Heart left ventricle (tissue), 13 donors: ENCODE results near the gene FEZ2.

Experiments used
- POLR2A ChIP-seq, 2 donors: fragments of 450-650 bp; IDR thresholded peaks; one replicate each; pipeline ENCODE4 v1.6.1; 2017; ENCODE audit warnings: antibody characterized with exemption in 2 of 2, mild to moderate bottlenecking in 2 of 2, moderate library complexity in 2 of 2
- TF ChIP-seq, protein P1 (sequence below), 12 donors: fragments of 200-600 bp; sonication (generic) in 4 of 12; IDR thresholded peaks; one replicate each; pipeline versions ENCODE4 v1.5.0 to v1.8.0; 2018 to 2022; ENCODE audit warnings: antibody characterized with exemption in 12 of 12, mild to moderate bottlenecking in 5 of 12
- donor health status: ischemic (EF 13 %, LVEDD 7.1; RV severe dilation, severe dysfunction).
- donor health status: DM: no; HTN: yes; CAD: no.
- donor health status: DM: no; HTN: no; CAD: no.
- donor health status: ischemic (EF 25% LVEDD 6.9; RV normal size, moderate dysfunction).
- donor health status: ischemic (EF 25% LVEDD 5.7; RV mildly dilated, moderate dysfunction).
- donor health status: ischemic (EF 35%, LVEDD 5.7; RV mildly dilated, moderate dysfunction).
- donor health status: nonischemic (EF 11% LVEDD 7.7; RV severe dilation, severe dysfunction).
- donor health status: DM: yes; HTN: yes; CAD: no.
- donor health status: PGD.
- donor health status: ischemic (EF 29% LVEDD 5.4; RV normal size, mild dysfunction).
- donor health status: nonischemic (EF 23%, LVEDD 6.1; RV moderate dilation, normal function).

DNA sequence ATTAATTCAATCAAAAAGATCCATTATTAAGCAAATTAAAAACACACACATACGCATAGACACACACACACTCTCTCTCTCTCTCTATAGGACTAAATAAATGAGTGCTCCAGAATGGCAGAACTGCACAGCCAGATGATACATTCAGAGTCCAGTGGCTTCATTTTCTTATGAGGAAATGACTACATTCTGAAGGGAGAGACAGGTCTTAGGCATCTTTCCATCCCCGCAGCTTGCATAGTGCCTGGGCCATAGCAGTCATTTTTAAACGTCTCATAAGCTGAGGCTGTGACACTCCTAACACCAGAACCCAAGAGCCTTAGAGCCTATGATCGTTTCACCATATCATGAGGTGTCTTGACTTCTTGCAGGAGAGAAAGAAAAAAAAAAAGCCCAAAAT, 31.1 kb downstream of the FEZ2 start:
- no peak for TF ChIP-seq POLR2A (IDR thresholded peaks at IDR 0.05)
- TF ChIP-seq, protein P1, sequence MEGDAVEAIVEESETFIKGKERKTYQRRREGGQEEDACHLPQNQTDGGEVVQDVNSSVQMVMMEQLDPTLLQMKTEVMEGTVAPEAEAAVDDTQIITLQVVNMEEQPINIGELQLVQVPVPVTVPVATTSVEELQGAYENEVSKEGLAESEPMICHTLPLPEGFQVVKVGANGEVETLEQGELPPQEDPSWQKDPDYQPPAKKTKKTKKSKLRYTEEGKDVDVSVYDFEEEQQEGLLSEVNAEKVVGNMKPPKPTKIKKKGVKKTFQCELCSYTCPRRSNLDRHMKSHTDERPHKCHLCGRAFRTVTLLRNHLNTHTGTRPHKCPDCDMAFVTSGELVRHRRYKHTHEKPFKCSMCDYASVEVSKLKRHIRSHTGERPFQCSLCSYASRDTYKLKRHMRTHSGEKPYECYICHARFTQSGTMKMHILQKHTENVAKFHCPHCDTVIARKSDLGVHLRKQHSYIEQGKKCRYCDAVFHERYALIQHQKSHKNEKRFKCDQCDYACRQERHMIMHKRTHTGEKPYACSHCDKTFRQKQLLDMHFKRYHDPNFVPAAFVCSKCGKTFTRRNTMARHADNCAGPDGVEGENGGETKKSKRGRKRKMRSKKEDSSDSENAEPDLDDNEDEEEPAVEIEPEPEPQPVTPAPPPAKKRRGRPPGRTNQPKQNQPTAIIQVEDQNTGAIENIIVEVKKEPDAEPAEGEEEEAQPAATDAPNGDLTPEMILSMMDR (IDR thresholded peaks at IDR 0.05) = no peak
